PC-3 (cell line): Measurements from ENCODE around the gene RET. TPM values are rescaled to one million over a fixed set of nuclear protein-coding genes. Genes with fewer than 3 reads are reported as not detected.

Source experiments
- ATAC-seq: fragments of 200-7000 bp; cut with Tn5 transposase; 2 replicates; pipeline ENCODE4 v1.9.1; 2020; ENCODE audit warnings: mild to moderate bottlenecking, moderate library complexity
- BruUV-seq: library from RNA; stranded (reverse); fragments of 400-500 nt; replicated peaks from 2 replicates; lab custom pipeline; 2021; lab: Mats Ljungman, UMichigan
- CTCF ChIA-PET: fragments of 300-600 bp; sonication (Branson Sonifier 250); formaldehyde crosslinking; loops from one replicate; lab custom pipeline; 2022; ENCODE audit warnings: antibody characterized with exemption; lab: Charles Lee
- POLR2A ChIA-PET: fragments of 300-600 bp; sonication (Branson Sonifier 250); formaldehyde crosslinking; loops from one replicate; lab custom pipeline; 2022; ENCODE audit warnings: antibody characterized with exemption; ENCODE audit not compliant: unreplicated experiment; lab: Charles Lee
- DNase-seq: peaks from one replicate; pipeline ENCODE4 v3.0.0-alpha.2; 2015
- H2AFZ ChIP-seq: fragments of 300-600 bp; sonication (generic); 2 replicates; pipeline ENCODE4 v1.6.0; 2016; ENCODE audit warnings: antibody characterized with exemption, low read length
- H3F3A ChIP-seq: fragments of 300-600 bp; sonication (generic); one replicate; pipeline ENCODE4 v1.6.0; 2017; ENCODE audit warnings: antibody characterized with exemption, low read length, control low read depth, mild to moderate bottlenecking; ENCODE audit not compliant: unreplicated experiment
- H3K27ac ChIP-seq: fragments of 300-600 bp; sonication (generic); 2 replicates; pipeline ENCODE4 v1.5.1; 2016; ENCODE audit warnings: mild to moderate bottlenecking, low read length
- H3K27me3 ChIP-seq: fragments of 300-600 bp; sonication (generic); 2 replicates; pipeline ENCODE4 v1.6.1; 2016; ENCODE audit warnings: low read length, mixed read lengths
- H3K36me3 ChIP-seq: fragments of 300-600 bp; sonication (generic); 2 replicates; pipeline ENCODE4 v1.6.1; 2016; ENCODE audit warnings: low read depth, mixed run types, low read length, mixed read lengths
- H3K4me1 ChIP-seq: fragments of 300-600 bp; sonication (generic); 2 replicates; pipeline ENCODE4 v1.5.1; 2016; ENCODE audit warnings: low read length; ENCODE audit not compliant: insufficient read depth
- H3K4me2 ChIP-seq: fragments of 300-600 bp; sonication (generic); 2 replicates; pipeline ENCODE4 v1.6.0; 2016; ENCODE audit warnings: low read length
- H3K4me3 ChIP-seq: fragments of 300-600 bp; sonication (generic); 2 replicates; pipeline ENCODE4 v1.5.1; 2016; ENCODE audit warnings: mild to moderate bottlenecking, low read length, mixed read lengths
- H3K79me2 ChIP-seq: fragments of 300-600 bp; sonication (generic); 2 replicates; pipeline ENCODE4 v1.6.1; 2017; ENCODE audit warnings: low read length, mixed read lengths
- H3K9ac ChIP-seq: fragments of 300-600 bp; sonication (generic); 2 replicates; pipeline ENCODE4 v1.6.0; 2016; ENCODE audit warnings: mild to moderate bottlenecking, low read length
- H3K9me2 ChIP-seq: fragments of 300-600 bp; sonication (generic); replicated peaks from 2 replicates; pipeline ENCODE4 v1.6.1; 2016; ENCODE audit warnings: mixed run types, low read length, mixed read lengths
- H3K9me3 ChIP-seq: fragments of 300-600 bp; sonication (generic); 2 replicates; pipeline ENCODE4 v1.6.1; 2016; ENCODE audit warnings: low read length, mixed read lengths
- H4K20me1 ChIP-seq: fragments of 300-600 bp; sonication (generic); 2 replicates; pipeline ENCODE4 v1.6.1; 2016; ENCODE audit warnings: low read length, mixed read lengths
- CTCF ChIP-seq: fragments of 300-600 bp; sonication (generic); conservative IDR thresholded peaks from 2 replicates; pipeline ENCODE4 v1.5.1; 2017; ENCODE audit warnings: antibody characterized with exemption, low read depth, mild to moderate bottlenecking, low read length
- EZH2 ChIP-seq: fragments of 300-600 bp; sonication (generic); IDR thresholded peaks from one replicate; pipeline ENCODE4 v1.6.1; 2017; ENCODE audit warnings: antibody characterized with exemption, mild to moderate bottlenecking, low read length; ENCODE audit not compliant: unreplicated experiment
- EZH2phosphoT487 ChIP-seq: fragments of 300-600 bp; sonication (generic); IDR thresholded peaks from 2 replicates; pipeline ENCODE4 v1.6.1; 2018; ENCODE audit warnings: mild to moderate bottlenecking, antibody characterized with exemption, low read length, borderline replicate concordance
- intact Hi-C: fragments of 100-400 bp; cut with micrococcal nuclease; formaldehyde crosslinking; loops from 2 replicates; pipeline ENCODE4 v1.9.0; 2023
- total RNA-seq: library from RNA; depleted of rRNA; stranded (reverse); fragments of >200 nt; gene quantifications from 2 replicates; pipeline ENCODE4 v1.2.3, GENCODE V29; 2014

Gene RET
- total RNA-seq, 1 experiment from 2014 or later = not detected

- DNase-seq = no peak
- Histone ChIP-seq H3K9ac (no peak overlapping the region), H3K27ac (no peak overlapping the region), H3K36me3 (no peaks in the 10 kb centered on the region), H4K20me1 (no peaks in the 10 kb centered on the region), H3K79me2 (no peaks in the 10 kb centered on the region), H3F3A (no peaks in the 10 kb centered on the region), H3K9me2 (no peaks in the 10 kb centered on the region), H3K9me3 (no peaks in the 10 kb centered on the region), H3K4me3 (no peak overlapping the region), H2AFZ (no peak overlapping the region), H3K4me2 (no peak overlapping the region), H3K27me3 (no peaks in the 10 kb centered on the region), H3K4me1 (no peaks in the 10 kb centered on the region)
- no TSS peak for BruUV-seq
- POLR2A ChIA-PET = no interaction called here
- no peak for ATAC-seq
- TF ChIP-seq CTCF (no peak), EZH2phosphoT487 (no peak)
- intact Hi-C loops = no loop called here
- CTCF ChIA-PET = no interaction called here
These were observed 35.2 kb upstream of the RET start for GRCh38 chr10:43041422-43042342.

- Histone ChIP-seq H3K4me2 (no peak overlapping the region), H3K9me2 (no peaks in the 10 kb centered on the region), H3K27me3 (0 out of 2 replicates have a peak, but pooled peaks cover 4% of the 10 kb centered on the region), H3F3A (no peaks in the 10 kb centered on the region), H4K20me1 (no peaks in the 10 kb centered on the region), H3K4me3 (no peak overlapping the region), H3K79me2 (no peaks in the 10 kb centered on the region), H3K4me1 (no peaks in the 10 kb centered on the region), H3K9ac (no peak overlapping the region), H3K9me3 (no peaks in the 10 kb centered on the region), H3K27ac (no peak overlapping the region), H3K36me3 (no peaks in the 10 kb centered on the region), H2AFZ (no peak overlapping the region)
- ATAC-seq = no peak
- 0 out of 2 replicates have a peak, but pooled peaks have one; percentile 21 for TF ChIP-seq CTCF
- no peak for TF ChIP-seq EZH2
- BruUV-seq = no TSS peak
- DNase-seq = no peak
- intact Hi-C loops = no loop called here
- POLR2A ChIA-PET = no interaction called here
- CTCF ChIA-PET = no interaction called here
These were observed 34.1 kb upstream of the RET start for GRCh38 chr10:43042503-43043341.
